OCI-M2 (cell line): ENCODE data around the gene PCBP2.
"Not testable (repeated sequence)": the region's sequence is repeated elsewhere in the genome, so short reads cannot be mapped to it uniquely, and the experiment has no call there.

Source experiments
- DNase-seq: peaks from one replicate; lab custom pipeline; 2025; ENCODE audit not compliant: unreplicated experiment; lab: John Stamatoyannopoulos, UW

Gene PCBP2

DNA sequence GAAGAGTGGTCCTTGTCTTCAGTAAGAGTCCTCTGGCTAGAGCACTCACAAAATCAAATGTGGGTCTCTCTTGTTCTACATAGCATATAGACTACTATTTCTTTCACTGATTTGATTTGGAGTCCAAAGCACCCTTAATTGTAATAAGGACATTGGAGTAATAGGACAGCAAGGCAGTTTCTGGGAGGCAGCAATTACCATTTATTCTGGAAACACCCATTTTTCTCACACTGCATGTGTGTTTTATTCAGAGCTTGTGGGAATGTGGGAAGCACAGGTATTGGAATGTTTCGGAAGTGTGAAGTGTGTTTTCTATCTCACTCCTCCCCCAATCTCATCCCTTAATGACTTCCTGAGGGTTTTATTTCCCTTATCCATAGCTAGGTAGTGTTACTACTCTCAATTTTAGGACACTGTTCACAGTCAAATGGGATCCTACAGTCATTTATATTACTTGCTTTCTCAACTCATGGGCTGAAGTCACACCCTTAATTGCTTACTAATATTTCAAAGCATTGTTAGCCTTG is 20.2 kb downstream of the PCBP2 start:
- DNase-seq: no peak

DNA sequence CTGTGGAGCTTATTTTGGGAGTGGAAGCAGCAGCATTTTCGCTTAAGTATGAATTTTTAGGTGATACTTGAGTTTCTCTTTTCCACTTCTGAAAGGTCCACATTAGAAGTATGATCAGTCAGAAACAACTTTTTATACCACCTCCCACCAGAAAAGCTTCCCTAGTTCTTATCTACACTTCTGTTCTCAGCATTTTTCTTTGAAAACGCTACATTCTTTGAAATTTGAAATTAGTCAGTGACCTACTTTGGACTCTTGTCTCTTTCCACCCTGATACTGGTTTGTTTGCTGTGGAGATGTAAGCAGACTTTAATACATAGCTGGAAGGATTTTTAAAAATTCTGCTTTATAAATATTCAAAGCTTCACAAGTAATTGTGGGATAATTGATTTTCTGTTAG is 22.2 kb downstream of the PCBP2 start:
- no peak for DNase-seq

DNA sequence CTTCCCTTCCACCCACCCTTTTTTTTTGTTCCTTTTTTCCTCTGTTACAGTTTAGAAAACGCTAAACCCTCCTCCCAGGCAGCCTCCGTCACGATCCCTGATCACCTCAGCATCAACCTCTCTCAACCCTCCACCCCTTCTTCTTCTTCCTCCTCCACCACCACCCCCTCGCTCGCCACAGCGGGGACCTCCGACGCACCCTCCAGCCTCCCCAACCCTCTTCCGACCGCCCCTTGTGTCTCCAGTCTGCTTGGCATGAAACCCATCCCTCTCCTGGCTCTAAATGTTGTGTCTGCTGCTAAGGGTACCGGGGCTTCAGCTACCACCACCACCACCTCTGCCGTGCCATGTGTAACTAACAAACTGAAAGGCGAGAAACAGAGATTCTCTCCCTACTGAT is 22.9 kb downstream of the PCBP2 start:
- no peak for DNase-seq

DNA sequence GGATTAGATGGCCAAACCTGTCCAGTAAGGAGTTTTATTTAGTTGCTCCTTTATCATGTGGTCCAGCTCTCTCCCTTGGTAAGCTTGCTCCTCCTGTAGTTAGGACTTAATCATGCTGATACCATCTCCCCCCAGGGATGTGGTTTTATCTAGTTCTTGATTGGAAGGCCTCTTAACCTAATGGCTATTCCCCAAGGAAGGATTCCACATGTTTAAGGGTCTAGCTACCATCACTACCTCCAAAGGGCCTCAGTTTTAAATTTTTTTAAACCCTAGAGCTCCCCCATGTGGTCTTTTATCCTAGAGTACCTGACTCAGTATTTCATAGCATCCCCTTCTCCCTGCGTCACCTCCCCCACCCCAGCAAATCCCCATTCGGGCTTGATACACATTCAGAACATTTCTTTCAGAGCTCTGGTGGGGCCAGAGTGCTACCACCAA is 24.9 kb downstream of the PCBP2 start:
- DNase-seq: no peak

DNA sequence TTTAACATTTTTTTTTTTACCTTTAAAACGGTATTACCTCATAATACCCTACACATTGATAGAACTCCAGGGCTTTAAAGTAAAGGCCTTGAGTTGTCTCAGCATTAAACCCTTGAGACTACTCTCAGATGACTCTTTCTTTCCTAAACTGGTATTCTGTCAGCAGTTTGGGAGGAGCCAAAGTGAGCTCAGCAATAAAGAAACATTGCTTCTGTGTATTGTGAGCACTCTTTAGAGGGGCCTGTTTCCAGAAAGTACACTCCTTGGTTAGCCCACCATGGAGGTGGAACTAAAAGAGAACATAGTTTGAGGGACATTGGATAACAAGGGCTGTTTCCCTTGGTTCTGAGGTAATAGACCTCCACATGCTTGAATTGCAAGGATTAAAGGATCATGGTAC is 27.0 kb downstream of the PCBP2 start:
- DNase-seq: no peak

DNA sequence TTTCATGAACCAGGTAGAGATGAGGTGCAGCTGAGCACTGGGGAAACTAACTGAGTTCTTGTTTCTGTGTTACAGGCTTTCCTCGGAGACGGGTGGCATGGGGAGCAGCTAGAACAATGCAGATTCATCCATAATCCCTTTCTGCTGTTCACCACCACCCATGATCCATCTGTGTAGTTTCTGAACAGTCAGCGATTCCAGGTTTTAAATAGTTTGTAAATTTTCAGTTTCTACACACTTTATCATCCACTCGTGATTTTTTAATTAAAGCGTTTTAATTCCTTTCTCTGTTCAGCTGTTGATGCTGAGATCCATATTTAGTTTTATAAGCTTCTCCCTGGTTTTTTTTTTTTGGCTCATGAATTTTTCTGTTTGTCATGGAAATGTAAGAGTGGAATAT is 27.4 kb downstream of the PCBP2 start:
- DNase-seq: no peak

DNA sequence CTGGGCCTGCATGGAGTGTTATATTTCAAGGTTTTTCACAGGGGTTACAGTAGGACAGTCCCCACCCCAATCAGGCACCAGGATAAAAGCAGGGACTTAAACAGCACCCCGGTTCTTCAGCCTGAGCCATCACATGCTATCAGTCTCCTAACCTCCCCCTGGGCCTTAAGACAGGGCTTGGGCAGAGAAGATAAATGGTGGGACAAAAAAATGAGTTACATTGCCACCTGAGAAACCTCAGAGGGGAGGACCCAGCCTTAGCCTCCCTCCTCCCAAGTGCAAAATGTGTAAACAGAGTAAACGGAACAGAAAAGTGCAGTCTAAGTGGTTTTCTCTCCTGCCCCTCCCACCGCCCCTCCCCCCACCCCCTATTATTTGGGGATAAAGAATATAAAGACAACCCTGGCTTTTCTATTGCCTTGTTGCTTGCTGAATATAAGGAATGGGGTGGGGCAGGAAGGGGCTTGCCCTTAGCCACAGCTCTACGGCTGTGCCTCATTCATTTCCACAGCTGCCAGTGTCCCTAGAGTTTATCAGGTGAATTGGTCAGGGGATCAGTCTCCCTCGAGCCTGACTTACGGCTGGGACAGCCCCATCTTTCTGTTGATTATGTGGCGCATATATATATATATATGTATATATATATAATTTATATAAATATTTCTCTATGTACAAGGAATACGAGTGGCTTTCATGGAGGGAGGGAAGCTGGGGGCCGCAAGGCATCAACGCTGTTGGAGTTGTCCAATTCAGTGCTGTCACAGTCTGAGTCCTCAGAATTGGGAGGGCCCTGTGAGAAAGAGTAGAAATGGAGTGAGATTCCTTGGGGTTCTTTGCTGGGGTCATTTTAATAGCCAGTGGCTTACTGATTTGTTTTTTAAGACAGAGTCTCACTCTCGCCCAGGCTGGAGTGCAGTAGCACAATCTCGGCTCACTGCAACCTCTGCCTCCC is 28.9 kb downstream of the PCBP2 start:
- DNase-seq: no peak

DNA sequence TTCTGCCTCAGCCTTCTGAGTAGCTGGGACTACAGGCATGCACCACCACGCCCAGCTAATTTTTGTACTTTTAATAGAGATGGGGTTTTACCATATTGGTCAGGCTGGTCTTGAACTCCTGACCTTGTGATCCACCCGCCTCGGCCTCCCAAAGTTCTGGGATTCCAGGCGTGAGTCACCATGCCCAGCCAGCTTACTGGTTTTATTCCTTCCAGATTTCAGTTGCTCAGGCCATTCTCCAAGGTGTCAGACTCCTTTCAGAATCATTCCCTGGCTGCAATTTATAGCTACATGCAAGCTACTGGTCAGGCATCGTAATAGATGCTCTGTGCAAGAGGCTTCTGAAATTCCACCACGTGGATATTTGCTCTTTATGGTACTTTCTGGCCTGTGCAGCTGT is 29.6 kb downstream of the PCBP2 start:
- not testable (repeated sequence) for DNase-seq

DNA sequence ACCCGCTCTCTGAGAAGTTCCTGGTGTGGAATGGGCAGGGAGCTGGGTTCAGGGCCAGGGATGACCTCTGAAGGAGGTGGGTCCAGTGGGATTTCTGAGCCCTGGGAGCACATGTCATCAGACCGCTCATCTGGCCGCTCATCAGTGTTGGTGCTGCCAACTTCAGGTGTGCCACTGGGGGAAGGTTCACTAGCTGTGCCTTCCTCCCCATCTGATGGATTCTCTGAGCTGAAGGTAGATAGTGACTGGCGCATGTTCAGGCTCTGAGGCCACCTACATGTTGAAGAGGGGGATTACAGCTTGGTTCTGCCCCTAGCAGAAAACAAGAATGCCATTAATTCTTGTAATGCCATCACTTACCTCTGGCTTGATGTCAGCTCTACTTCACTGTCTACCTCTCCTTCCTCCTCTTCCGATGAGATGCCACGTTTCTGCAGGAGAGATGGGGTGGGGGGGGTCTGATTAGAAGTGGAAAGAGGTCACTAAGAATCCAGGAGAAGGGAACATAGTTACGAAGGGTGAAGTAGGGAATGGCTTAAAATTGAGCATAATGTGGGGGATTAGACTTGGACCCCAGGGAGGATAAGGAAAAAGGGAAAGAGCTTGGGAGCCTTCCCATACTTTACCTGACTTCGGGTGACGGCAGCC is 30.2 kb downstream of the PCBP2 start:
- DNase-seq: no peak

DNA sequence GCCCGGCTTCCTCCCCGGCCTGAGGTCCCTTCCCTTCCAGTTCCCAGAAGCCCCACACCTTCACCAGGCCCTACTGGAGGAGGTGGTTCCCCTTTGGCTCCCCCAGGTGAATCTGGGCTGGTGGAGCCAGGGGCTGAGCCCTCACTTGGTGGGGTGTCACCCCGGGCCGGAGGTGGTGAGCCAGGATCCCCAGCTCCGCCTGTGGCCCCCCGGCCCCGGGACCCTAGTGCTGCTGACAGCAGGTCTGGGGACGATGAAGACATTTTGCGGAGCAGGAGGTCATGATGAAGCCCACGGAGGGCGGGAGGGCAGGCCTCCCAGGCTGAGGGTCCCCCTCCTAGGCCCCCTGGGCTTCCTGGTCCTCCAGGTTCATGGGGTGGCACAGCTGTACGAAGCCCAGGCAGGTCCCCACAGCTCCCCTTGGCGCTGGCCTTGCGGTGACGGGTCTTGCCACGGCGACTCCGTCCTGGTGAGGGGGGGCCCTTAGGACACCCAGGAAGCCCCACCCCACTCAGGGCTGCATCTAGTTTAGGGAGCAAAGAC is 30.8 kb downstream of the PCBP2 start:
- no peak for DNase-seq

DNA sequence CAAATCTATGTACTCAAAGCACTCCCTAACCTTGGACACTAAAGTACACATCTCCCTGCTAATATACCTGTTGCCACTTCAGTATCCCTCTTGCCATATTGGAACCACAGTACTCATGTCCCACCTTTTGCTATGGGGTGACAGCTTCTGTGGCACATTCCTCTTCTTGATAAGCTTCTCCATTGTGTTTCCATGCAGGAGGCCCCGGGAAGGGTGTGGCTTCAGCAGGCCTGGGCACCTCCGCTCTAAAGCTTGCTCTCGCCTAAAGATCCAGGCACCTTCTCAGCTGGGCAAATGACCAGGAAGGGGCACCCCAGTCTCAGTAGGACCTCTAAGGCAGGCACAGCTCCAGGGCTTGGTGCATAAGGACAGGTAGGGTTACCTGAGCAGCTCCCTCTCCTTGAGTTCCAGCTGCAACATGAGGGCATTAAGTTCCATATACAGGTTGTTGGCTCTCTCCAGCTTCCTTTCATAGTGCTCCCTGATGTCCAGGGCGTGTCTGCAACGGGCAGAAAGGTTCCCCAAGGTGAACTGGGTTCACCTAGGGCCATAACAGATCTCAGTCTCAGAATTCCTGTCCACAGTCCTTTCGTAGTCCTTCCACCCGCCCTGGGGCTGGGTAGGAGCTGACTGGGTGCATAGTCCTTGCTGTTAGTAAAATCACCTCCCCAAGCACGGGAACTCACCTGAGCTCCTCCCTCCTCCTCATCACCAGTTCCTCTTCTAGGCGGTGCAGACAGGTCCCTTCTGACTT is 31.5 kb downstream of the PCBP2 start:
- DNase-seq: no peak

DNA sequence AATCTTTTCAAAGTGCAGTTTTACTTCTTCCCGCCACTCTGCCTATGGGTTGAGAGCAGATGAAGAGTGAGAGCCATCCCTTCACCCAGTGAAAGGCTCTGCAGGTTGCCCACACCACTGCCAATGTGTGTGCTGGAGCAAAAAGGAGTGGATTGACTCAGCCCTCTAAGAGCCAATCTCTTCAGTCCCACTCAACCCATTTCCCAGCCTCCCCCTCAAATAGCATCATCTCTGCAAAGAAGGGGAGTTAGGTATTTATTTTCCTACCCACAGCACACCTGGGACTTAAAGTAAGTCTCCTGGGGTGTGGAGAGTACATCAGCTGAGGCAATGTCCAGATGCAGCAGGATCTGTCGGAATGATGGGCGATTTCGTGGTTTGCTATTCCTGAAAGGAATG is 32.1 kb downstream of the PCBP2 start:
- DNase-seq: no peak

DNA sequence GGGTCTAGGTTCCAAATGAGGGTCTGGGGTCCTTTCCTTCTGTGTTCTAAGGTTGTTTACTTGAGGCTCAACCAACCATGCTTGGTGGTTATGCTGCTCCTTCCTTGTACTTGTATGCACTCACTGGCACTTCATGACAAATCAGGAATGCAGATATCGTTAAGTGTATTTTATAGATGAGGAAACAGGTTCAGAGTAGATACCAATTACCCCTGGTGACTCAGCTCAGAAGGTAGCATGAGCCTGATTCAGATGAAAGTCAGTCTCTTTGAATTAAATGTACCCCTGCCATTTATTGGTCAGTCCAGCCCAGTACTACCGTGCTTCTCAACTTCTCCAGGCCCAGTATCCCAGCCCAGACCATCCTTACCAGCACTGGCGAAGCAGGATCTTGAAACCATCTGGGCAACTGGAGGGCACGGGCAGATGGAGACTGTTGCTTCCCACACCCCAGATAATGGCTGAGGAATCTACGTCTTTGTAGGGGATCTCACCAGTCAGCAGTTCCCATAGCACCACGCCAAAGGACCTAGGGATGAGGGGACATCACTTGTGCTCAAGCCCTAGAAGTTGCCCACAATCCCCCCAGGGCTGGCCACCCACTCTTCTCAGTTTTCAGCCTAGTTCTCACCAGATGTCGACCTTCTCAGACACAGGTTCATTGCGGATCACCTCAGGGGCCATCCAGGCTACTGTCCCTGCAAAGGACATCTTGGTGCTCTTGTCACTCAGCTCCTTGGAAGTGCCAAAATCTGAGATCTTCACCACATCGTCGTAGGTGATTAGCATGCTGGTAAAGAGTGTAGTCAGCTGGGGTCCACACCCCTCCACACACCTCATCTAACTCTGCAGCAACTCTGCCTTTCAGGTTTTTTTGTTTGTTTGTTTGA is 33.0 kb downstream of the PCBP2 start:
- no peak for DNase-seq

DNA sequence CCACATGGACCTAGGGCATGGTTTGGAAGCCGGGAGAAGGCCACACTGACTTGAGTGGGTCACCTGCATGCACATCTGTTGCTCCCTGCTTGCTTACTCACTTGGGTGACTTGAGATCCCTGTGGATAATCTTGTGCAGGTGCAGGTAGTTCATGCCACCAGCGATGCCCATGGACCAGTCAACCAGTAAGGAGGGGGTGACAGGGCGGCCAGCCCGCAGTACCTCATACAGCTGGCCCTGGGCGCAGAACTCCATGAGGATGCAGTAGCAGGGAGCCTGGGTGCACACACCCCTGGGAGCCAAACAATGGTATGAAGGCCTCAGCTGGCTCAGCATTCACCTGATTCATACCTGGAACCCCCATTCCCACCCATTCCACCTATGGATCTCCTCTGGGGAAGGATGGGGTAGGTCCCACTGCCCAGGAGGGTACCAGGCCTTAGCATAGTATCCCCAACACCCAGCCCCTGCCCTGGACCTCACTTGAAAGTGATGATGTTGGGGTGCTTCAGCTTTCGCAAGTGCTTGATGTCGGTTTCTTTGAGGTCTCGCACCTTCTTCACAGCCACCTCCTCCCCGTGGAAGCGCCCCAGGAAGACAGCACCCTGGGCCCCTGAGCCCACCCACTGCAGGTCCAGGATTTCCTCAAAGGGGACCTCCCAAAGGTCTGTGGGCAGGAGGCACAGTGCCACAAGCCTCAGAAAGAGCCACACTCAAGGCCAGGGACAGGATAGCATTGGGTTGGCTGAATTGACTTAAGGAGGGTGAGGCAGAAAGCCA is 34.2 kb downstream of the PCBP2 start:
- no peak for DNase-seq

DNA sequence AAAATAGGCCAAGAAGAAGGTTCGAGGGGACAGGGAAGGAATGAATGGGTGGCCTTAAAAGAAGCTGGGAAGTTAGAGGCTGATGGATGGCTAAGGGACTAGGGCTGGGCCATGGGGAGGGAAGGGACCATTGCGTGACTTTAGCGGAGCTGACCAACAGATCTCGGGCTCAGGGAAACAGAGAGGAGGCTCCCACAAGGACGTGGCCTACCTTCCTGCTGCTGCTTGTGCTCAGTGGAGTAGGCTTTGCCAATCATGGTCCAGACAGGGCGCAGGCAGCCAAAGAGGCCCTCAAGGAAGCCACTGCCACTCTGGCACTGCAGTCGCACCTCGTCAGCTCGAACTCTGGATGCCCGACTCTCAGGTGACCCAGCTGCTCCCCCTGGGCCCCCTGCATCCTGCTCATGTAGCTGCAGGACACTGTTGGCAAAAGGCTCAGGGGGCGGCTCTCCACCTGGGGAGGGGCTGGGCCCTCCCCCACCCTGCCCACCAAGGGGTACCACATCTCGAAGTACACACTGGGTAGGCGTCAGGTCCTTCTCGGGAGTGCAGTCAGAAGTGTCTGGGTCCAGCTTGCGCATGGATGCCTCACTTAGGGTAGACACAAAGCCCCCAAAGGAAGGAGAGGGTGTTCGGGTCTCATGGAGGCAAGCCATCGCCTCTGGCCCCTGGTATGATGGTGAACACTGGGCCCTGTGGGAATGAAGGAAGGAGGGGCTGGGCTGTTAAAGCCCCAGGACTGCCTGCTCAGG is 35.0 kb downstream of the PCBP2 start:
- DNase-seq: no peak

DNA sequence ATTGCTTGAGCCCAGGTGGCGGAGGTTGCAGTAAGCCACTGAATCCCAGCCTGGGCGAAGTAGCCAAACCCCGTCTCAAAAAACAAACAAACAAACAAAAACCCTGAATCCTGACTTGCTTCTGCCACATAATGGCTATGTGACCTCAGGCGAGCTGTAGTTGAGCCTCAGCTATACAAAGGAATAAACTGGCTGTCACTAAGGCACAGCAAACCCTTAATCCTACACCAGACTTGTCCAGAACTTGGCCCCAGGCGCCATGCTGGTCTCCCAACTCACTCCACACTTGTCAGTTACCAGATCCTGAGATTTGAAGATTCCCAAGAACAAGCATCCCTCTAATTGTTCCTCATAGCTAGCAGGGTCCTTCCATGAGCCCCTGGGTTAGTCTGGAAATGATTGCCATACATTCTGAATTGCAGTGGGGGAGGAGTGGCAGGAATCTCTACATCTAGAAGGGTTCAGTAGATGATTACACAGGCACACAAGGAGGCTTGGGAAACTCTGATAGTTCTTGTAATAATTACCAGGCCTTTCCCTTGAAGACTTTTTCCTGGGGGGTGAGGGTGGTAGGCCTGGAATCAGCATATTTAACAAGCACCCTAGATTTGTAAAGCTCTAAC is 37.5 kb downstream of the PCBP2 start:
- DNase-seq: no peak

DNA sequence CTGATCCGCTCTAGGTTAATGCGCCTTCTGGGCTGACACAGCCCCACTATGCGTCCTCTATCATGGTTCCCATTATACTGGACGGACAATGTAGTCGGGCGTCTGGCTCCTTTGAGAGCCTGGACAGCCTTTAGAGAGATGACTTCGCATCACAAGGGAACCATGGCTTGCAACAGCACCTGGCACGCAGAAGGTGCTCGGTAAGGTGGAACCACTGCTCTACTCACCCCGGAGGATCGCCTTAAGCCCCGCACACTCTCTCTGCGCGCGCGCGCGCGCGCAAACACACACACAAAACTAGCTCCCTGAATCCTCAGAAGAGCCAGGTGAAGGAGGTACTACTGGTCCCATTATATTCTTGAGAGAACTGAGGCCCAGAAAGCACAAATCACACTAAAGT is 40.3 kb downstream of the PCBP2 start:
- no peak for DNase-seq
